HEK293T (cell line): Measurements from ENCODE around the gene LRFN5.
A peak's percentile ranks its signal among the peaks of the same experiment; 100 is the strongest.

Experiments used
- CTCF ChIA-PET: fragments of 350-600 bp; formaldehyde crosslinking; extraction: SDS; loops from one replicate; lab custom pipeline; 2021; ENCODE audit warnings: antibody characterized with exemption, inconsistent platforms; lab: Yijun Ruan, JAX
- POLR2A ChIA-PET: fragments of 350-600 bp; formaldehyde crosslinking; extraction: SDS; loops from one replicate; lab custom pipeline; 2020; ENCODE audit warnings: antibody characterized with exemption, inconsistent platforms; lab: Yijun Ruan, JAX
- DNase-seq: peaks from one replicate; pipeline ENCODE4 v3.0.0; 2012; ENCODE audit warnings: mixed read lengths; ENCODE audit errors: extremely low spot score
- ARNT ChIP-seq: fragments of 450-650 bp; IDR thresholded peaks from 2 replicates; pipeline ENCODE4 v1.6.1; 2017; ENCODE audit warnings: mild to moderate bottlenecking
- BHLHE40 ChIP-seq: fragments of 450-650 bp; IDR thresholded peaks from 2 replicates; pipeline ENCODE4 v1.6.1; 2016; ENCODE audit warnings: mild to moderate bottlenecking, moderate library complexity, borderline replicate concordance
- CTBP1 ChIP-seq: fragments of 450-650 bp; IDR thresholded peaks from 2 replicates; pipeline ENCODE4 v1.6.1; 2016; ENCODE audit warnings: borderline replicate concordance
- ELF4 ChIP-seq: fragments of 450-650 bp; IDR thresholded peaks from 2 replicates; pipeline ENCODE4 v1.6.1; 2017; ENCODE audit warnings: antibody characterized with exemption
- FOXA1 ChIP-seq: fragments of 450-650 bp; IDR thresholded peaks from 2 replicates; pipeline ENCODE4 v1.6.1; 2016; ENCODE audit warnings: mild to moderate bottlenecking
- FOXK2 ChIP-seq: fragments of 450-650 bp; IDR thresholded peaks from 2 replicates; pipeline ENCODE4 v1.6.1; 2016; ENCODE audit warnings: mild to moderate bottlenecking
- FOXM1 ChIP-seq: fragments of 450-650 bp; IDR thresholded peaks from 2 replicates; pipeline ENCODE4 v1.6.1; 2017; ENCODE audit warnings: mild to moderate bottlenecking, borderline replicate concordance
- HDGF ChIP-seq: fragments of 450-650 bp; IDR thresholded peaks from 2 replicates; pipeline ENCODE4 v1.6.1; 2017; ENCODE audit warnings: antibody characterized with exemption, borderline replicate concordance
- L3MBTL2 ChIP-seq: fragments of 450-650 bp; conservative IDR thresholded peaks from 2 replicates; pipeline ENCODE4 v1.6.1; 2016; ENCODE audit warnings: mild to moderate bottlenecking
- LEF1 ChIP-seq: fragments of 450-650 bp; IDR thresholded peaks from 2 replicates; pipeline ENCODE4 v1.6.1; 2017; ENCODE audit warnings: mild to moderate bottlenecking, borderline replicate concordance
- NFRKB ChIP-seq: fragments of 450-650 bp; IDR thresholded peaks from 2 replicates; pipeline ENCODE4 v1.6.1; 2016; ENCODE audit warnings: mild to moderate bottlenecking, moderate library complexity
- SP1 ChIP-seq: fragments of 450-650 bp; IDR thresholded peaks from 2 replicates; pipeline ENCODE4 v1.6.1; 2017
- SUZ12 ChIP-seq: fragments of 450-650 bp; IDR thresholded peaks from 2 replicates; pipeline ENCODE4 v1.6.1; 2016; ENCODE audit warnings: mild to moderate bottlenecking
- TARDBP ChIP-seq: fragments of 450-650 bp; IDR thresholded peaks from 2 replicates; pipeline ENCODE4 v1.6.1; 2016
- ZNF384 ChIP-seq: fragments of 450-650 bp; IDR thresholded peaks from 2 replicates; pipeline ENCODE4 v1.6.1; 2016
- TF ChIP-seq, protein P1 (sequence below): fragments of 450-650 bp; IDR thresholded peaks from 2 replicates; pipeline ENCODE4 v1.6.1; 2016

LRFN5 gene

GRCh38 chr14:41859336-41859735 is 252.7 kb downstream of the LRFN5 start:
- CTCF ChIA-PET: interaction anchor here (0.9 kb wide), 1 partner anchor 42 kb away, joined by 3 read pairs; no protein-coding TSS in a partner anchor
- DNase-seq: no peak
- TF ChIP-seq SP1 (no peak), CTBP1 (no peak), FOXM1 (no peak), HDGF (no peak), TARDBP (no peak)

GRCh38 chr14:41860586-41860985 is 253.9 kb downstream of the LRFN5 start:
- TF ChIP-seq HDGF (no peak), LEF1 (no peak), ZNF384 (no peak), NFRKB (no peak), SUZ12 (no peak), TARDBP (no peak), SP1 (no peak), ARNT (no peak), FOXK2 (no peak), CTBP1 (no peak), L3MBTL2 (no peak)
- TF ChIP-seq, protein P1, sequence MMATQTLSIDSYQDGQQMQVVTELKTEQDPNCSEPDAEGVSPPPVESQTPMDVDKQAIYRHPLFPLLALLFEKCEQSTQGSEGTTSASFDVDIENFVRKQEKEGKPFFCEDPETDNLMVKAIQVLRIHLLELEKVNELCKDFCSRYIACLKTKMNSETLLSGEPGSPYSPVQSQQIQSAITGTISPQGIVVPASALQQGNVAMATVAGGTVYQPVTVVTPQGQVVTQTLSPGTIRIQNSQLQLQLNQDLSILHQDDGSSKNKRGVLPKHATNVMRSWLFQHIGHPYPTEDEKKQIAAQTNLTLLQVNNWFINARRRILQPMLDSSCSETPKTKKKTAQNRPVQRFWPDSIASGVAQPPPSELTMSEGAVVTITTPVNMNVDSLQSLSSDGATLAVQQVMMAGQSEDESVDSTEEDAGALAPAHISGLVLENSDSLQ: no peak
- DNase-seq: no peak
- ChIA-PET CTCF (no interaction called here), POLR2A (no interaction called here)

More at GRCh38 chr14:41859336-41859735, 252.7 kb downstream of the LRFN5 start:
- POLR2A ChIA-PET: no interaction called here

DNA sequence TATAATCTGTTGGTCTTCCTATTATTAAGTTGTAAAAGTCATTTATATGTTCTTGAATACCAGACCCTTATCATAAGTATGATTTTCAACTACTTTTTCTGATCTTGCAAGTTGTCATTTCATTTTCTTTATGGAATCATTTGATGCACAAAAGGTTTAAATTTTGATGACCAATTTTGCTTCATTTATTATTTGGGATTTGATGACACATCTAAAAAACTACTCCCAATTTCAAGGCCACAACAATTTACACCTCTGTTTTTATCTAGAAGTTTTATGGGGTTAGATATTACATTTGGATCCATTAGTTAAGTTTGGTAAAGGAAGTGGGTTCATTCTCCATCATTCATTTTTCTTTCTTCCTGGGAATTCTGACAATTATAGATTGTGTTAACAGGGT is 259.2 kb downstream of the LRFN5 start:
- POLR2A ChIA-PET: no interaction called here
- TF ChIP-seq ARNT (no peak), NFRKB (no peak), LEF1 (no peak), TARDBP (no peak), ELF4 (no peak), SP1 (no peak)
- CTCF ChIA-PET: no interaction called here
- no peak for DNase-seq

- CTCF ChIA-PET: no interaction called here
- POLR2A ChIA-PET: no interaction called here
- DNase-seq: no peak
- TF ChIP-seq LEF1: no peak
- no peak for TF ChIP-seq L3MBTL2
- TF ChIP-seq FOXM1: no peak
- TF ChIP-seq ELF4: no peak
- no peak for TF ChIP-seq ARNT
- no peak for TF ChIP-seq SP1
- TF ChIP-seq HDGF: no peak
- TF ChIP-seq TARDBP: no peak
- no peak for TF ChIP-seq ZNF384
- no peak for TF ChIP-seq FOXK2
- TF ChIP-seq, protein P1: no peak
- TF ChIP-seq BHLHE40: no peak
- no peak for TF ChIP-seq FOXA1
- no peak for TF ChIP-seq CTBP1
- TF ChIP-seq SUZ12: no peak
- no peak for TF ChIP-seq NFRKB
Measured at GRCh38 chr14:41868396-41868795, 261.7 kb downstream of the LRFN5 start.

DNA sequence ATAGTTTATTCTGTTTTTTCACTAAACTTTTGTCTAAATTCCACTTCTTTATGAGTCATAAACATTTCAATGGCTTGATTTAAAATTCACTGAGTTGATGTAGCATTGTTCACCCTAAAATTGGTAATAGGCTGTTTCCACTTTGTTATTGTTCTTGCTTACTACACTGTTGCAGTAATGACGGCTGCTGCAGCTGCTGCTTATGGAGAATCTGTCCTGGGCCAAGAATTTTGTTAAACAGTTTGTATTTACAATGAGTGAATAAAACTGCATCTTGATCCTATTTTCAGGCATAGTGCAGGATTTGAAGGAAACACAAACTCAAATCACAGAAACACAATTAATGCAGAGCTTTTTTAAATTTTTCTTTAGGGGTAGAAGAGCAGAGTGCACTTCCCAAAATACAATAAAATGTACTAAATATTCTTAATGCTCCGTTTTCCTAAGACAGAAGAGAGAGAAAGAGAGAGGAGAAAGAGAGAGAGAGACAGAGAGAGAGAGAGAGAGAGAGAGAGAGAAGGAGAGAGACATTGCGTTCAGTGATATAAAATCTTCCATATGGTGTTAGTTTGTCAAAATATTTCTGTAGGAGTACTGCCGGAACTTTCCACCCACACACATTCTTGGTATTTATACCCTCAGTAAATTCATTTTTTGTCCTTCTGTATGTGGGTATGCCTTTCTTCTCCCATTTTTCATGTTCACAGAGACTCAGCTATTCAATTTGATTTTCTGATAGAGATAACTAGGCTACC is 266.4 kb downstream of the LRFN5 start:
- no peak for TF ChIP-seq ELF4
- TF ChIP-seq, protein P1: no peak
- TF ChIP-seq LEF1: no peak
- no peak for TF ChIP-seq TARDBP
- TF ChIP-seq FOXK2: no peak
- TF ChIP-seq BHLHE40: no peak
- no peak for TF ChIP-seq L3MBTL2
- TF ChIP-seq NFRKB: no peak
- no peak for TF ChIP-seq SP1
- CTCF ChIA-PET: no interaction called here
- POLR2A ChIA-PET: no interaction called here
- no peak for DNase-seq

DNA sequence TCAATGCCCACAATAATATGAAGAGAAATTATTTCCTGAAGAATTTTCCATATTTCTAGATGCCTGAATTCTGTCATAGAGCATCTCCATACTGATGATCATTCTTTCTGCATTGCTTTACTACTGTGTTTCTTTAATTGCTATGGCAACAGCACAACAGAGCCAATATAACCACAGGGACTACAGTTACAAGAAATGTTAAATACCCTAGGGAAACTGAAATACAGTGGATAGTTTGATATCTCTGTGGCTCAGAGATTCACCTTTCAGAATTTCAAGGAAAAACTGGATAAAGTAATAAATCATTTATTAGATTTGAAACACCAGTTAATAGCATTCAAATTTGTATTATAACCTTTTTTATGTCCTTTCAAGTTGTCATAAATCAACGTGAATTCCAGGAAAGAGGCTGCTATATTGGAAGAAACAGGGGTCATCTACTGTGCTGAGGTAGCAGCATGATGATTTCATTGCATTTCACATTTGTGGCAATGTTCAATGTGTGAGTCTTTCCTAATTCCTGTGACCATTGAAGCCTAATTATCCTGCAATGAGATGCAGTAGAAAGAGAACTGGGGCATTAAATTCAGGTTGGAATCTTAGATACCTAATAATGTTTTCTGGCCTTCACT is 267.1 kb downstream of the LRFN5 start:
- ChIA-PET POLR2A (no interaction called here), CTCF (no interaction called here)
- DNase-seq: peak; percentile 6
- TF ChIP-seq CTBP1: no peak
- TF ChIP-seq FOXK2: no peak

DNA sequence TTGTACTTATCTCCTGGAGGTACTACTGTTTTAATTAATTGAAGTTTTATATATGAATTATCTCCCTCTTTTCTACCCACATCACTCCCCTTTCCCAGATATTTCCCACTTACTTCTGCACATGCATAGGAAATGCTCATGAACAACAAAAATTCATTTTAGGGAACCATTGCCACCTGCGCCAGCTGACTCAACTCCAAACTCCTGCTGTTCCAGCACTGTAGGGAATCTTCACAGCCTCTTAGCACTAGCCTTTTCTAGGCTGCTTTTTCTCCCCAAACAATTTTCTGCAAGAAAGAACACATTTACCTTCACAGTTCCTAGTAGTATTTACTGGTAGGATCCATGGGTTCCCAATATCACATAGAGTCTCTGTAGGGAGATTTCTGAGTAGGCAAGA is 268.4 kb downstream of the LRFN5 start:
- CTCF ChIA-PET: no interaction called here
- POLR2A ChIA-PET: no interaction called here
- DNase-seq: no peak

More for the DNA sequence above, 268.4 kb downstream of the LRFN5 start:
- no peak for TF ChIP-seq SP1
- no peak for TF ChIP-seq FOXA1
- no peak for TF ChIP-seq ZNF384
- TF ChIP-seq TARDBP: no peak
- TF ChIP-seq, protein P1: no peak
- TF ChIP-seq NFRKB: no peak
- no peak for TF ChIP-seq FOXM1
- TF ChIP-seq HDGF: no peak
- no peak for TF ChIP-seq BHLHE40
- no peak for TF ChIP-seq LEF1
- TF ChIP-seq FOXK2: no peak
- TF ChIP-seq ARNT: no peak
- no peak for TF ChIP-seq CTBP1
- TF ChIP-seq L3MBTL2: no peak
- TF ChIP-seq ELF4: no peak
- no peak for TF ChIP-seq SUZ12
